OCI-LY3 (cell line): ENCODE measurements around the gene LHFPL3.
A peak's percentile ranks its signal among the peaks of the same experiment; 100 is the strongest.

Experiments used
- H2AFZ ChIP-seq: fragments of 200-600, 300-600 bp; shearing (Covaris generic); 2 replicates; pipeline ENCODE4 v1.6.0; 2014; ENCODE audit warnings: antibody characterized with exemption, low read depth, low read length
- H3K27ac ChIP-seq: fragments of 200-600, 300-600 bp; sonication (generic); 2 replicates; pipeline ENCODE4 v1.5.1; 2014; ENCODE audit warnings: mild to moderate bottlenecking, low read length, moderate library complexity, mixed read lengths
- H3K27me3 ChIP-seq: fragments of 200-600, 300-600 bp; sonication (generic); 2 replicates; pipeline ENCODE4 v1.6.1; 2014; ENCODE audit warnings: low read depth, low read length, mixed read lengths
- H3K36me3 ChIP-seq: fragments of 200-600, 300-600 bp; sonication (generic); replicated peaks from 2 replicates; pipeline ENCODE3; 2014; ENCODE audit warnings: low read depth, low read length, mixed read lengths
- H3K4me1 ChIP-seq: fragments of 300-600, 200-600 bp; sonication (generic); 2 replicates; pipeline ENCODE4 v1.6.1; 2014; ENCODE audit warnings: low read length, mixed read lengths
- H3K4me2 ChIP-seq: fragments of 200-600, 300-600 bp; sonication (generic); 2 replicates; pipeline ENCODE4 v1.6.1; 2014; ENCODE audit warnings: low read length, mixed read lengths
- H3K4me3 ChIP-seq: fragments of 300-600, 200-600 bp; sonication (generic); 2 replicates; pipeline ENCODE4 v1.5.1; 2014; ENCODE audit warnings: antibody characterized with exemption, mild to moderate bottlenecking, low read length, moderate library complexity
- H3K79me2 ChIP-seq: fragments of 300-600, 200-600 bp; shearing (Covaris generic); 2 replicates; pipeline ENCODE4 v1.6.1; 2014; ENCODE audit warnings: mild to moderate bottlenecking, low read length, mixed read lengths
- H3K9ac ChIP-seq: fragments of 300-600, 200-600 bp; shearing (Covaris generic); 2 replicates; pipeline ENCODE4 v1.6.0; 2014; ENCODE audit warnings: mild to moderate bottlenecking, low read length, moderate library complexity
- H3K9me3 ChIP-seq: fragments of 200-600, 300-600 bp; shearing (Covaris generic); 2 replicates; pipeline ENCODE4 v1.6.1; 2014; ENCODE audit warnings: low read length, mixed read lengths; ENCODE audit not compliant: insufficient read depth
- H4K20me1 ChIP-seq: fragments of 200-600, 300-600 bp; sonication (generic); 2 replicates; pipeline ENCODE4 v1.6.1; 2016; ENCODE audit warnings: low read length, mixed read lengths; ENCODE audit not compliant: insufficient read depth
- CTCF ChIP-seq: fragments of 200-600, 300-600 bp; sonication (generic); IDR thresholded peaks from 2 replicates; pipeline ENCODE4 v1.5.1; 2014; ENCODE audit warnings: antibody characterized with exemption, low read length, low read depth
- EZH2phosphoT487 ChIP-seq: fragments of 200-600 bp; shearing (Covaris generic); IDR thresholded peaks from 2 replicates; pipeline ENCODE4 v1.6.1; 2018; ENCODE audit warnings: antibody characterized with exemption, mixed run types, low read depth

The LHFPL3 gene

GRCh38 chr7:104414216-104414615 is 85.8 kb downstream of the LHFPL3 start:
- TF ChIP-seq EZH2phosphoT487 (no peak), CTCF (no peak)
- Histone ChIP-seq H3K27me3 (no peaks in the 10 kb centered on the region), H4K20me1 (no peaks in the 10 kb centered on the region), H3K4me2 (peak overlapping the region; percentile 53), H3K4me1 (peaks cover 33% of the 10 kb centered on the region), H3K36me3 (no peaks in the 10 kb centered on the region), H3K9ac (no peak overlapping the region), H3K9me3 (no peaks in the 10 kb centered on the region), H3K79me2 (0 out of 2 replicates have a peak, but pooled peaks cover 7% of the 10 kb centered on the region), H3K4me3 (peak overlapping the region; percentile 10; the same call in 1 of the 2 replicates), H2AFZ (peak overlapping the region; percentile 15; the same call in 1 of the 2 replicates), H3K27ac (peak overlapping the region; percentile 14; the same call in 1 of the 2 replicates)

DNA sequence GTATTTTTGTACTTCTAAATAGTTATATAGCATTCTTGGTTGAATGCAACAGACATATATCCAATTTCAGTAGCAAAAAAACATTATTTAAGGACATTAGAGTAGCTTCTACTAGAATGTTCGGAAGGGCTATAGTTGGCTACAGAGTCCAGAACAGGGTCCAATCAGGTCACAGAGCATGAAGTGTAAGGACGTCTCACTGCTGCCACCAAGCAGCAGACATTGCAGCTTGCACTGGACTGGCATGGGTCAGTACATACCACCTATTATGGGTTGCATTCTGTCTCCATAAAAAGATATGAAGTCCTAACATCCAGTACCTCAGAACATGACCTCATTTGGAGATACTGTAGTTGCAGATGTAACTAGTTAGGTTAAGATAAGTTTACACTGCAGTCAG is 87.3 kb downstream of the LHFPL3 start:
- Histone ChIP-seq H3K4me2 (0 out of 2 replicates have a peak overlapping the region, but pooled peaks have one; percentile 23), H3K4me1 (peaks cover 30% of the 10 kb centered on the region), H2AFZ (no peak overlapping the region), H3K9ac (no peak overlapping the region), H3K27me3 (no peaks in the 10 kb centered on the region), H3K36me3 (no peaks in the 10 kb centered on the region), H3K79me2 (0 out of 2 replicates have a peak, but pooled peaks cover 7% of the 10 kb centered on the region), H3K9me3 (no peaks in the 10 kb centered on the region), H3K27ac (no peak overlapping the region), H3K4me3 (no peak overlapping the region), H4K20me1 (no peaks in the 10 kb centered on the region)
- TF ChIP-seq CTCF = peak; percentile 73
- no peak for TF ChIP-seq EZH2phosphoT487

DNA sequence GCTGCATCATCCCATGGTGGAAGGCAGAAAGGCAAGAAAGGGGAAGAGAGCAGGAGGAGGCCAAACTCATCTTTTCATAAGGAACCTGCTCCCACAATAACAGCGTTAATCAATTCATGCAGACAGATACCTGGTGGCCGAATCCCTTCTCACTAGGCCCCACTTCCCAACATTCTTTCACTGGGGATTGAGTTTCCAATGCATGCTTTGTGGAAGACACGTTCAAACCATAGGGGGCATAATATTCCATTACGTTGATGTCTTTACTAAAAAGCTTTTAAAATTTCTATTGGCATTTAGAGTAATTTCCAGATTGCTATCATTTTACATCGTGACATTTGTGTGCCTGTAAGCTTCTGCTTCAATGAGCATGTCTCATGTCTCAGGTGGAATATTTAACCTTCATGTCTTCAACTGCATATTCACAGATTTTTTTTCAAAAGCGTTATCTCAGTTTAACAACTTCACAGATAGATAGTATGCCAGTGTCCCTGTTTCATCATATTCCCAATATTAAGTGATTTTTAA is 88.5 kb downstream of the LHFPL3 start:
- Histone ChIP-seq H2AFZ (no peak overlapping the region), H3K9me3 (no peaks in the 10 kb centered on the region), H3K9ac (no peak overlapping the region), H3K36me3 (no peaks in the 10 kb centered on the region), H3K4me3 (no peak overlapping the region), H3K4me1 (peaks cover 34% of the 10 kb centered on the region), H4K20me1 (no peaks in the 10 kb centered on the region), H3K27ac (no peak overlapping the region), H3K79me2 (0 out of 2 replicates have a peak, but pooled peaks cover 7% of the 10 kb centered on the region), H3K27me3 (no peaks in the 10 kb centered on the region), H3K4me2 (no peak overlapping the region)
- no peak for TF ChIP-seq EZH2phosphoT487
- no peak for TF ChIP-seq CTCF

DNA sequence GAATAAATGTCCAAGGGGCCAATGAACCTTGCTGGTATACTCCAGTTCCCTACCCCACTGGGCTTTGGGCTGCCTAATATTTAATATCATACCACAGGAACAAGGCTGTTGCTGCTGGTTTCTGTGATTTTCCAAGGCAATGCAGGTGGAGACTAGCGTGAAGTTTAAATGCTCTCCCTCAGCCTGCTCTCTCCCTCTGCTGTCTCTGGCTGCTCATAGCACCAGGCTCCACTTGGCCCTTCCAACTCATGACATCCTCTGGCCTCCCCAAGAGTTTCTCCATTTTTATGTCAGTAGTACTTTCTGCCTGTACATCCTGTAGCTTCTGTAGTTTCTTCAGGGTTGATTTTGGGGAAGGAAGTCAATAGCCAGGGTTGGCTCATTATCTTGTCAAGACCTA is 103.5 kb downstream of the LHFPL3 start:
- peak overlapping the region; percentile 29 for H3K27ac ChIP-seq
- H3K9ac ChIP-seq = peak overlapping the region; percentile 35; the same call in 1 of the 2 replicates
- H3K36me3 ChIP-seq = no peaks in the 10 kb centered on the region
- H3K4me3 ChIP-seq = no peak overlapping the region
- H3K4me2 ChIP-seq = peak overlapping the region; percentile 30
- TF ChIP-seq EZH2phosphoT487 (no peak), CTCF (peak; percentile 49)
- H4K20me1 ChIP-seq = no peaks in the 10 kb centered on the region
- H3K79me2 ChIP-seq = no peaks in the 10 kb centered on the region
- H3K4me1 ChIP-seq = peaks cover 30% of the 10 kb centered on the region
- no peaks in the 10 kb centered on the region for H3K27me3 ChIP-seq
- H2AFZ ChIP-seq = peak overlapping the region; percentile 51
- H3K9me3 ChIP-seq = no peaks in the 10 kb centered on the region
